SK-N-MC (cell line): ENCODE data around the gene PCDH18.

ENCODE experiments used
- EZH2 ChIP-seq: fragments of 200-600 bp; sonication (generic); IDR thresholded peaks from one replicate; pipeline ENCODE4 v1.6.1; 2017; ENCODE audit warnings: antibody characterized with exemption
- FOXP2 ChIP-seq: optimal IDR thresholded peaks from 2 replicates; pipeline ENCODE3; 2011; ENCODE audit warnings: mild to moderate bottlenecking, moderate library complexity; ENCODE audit not compliant: insufficient read depth; ENCODE audit errors: extremely low read length, control extremely low read depth
- POLR2AphosphoS5 ChIP-seq: IDR thresholded peaks from 2 replicates; pipeline ENCODE4 v1.6.1; 2012; ENCODE audit warnings: mild to moderate bottlenecking, low read depth, low read length, borderline replicate concordance

DNA sequence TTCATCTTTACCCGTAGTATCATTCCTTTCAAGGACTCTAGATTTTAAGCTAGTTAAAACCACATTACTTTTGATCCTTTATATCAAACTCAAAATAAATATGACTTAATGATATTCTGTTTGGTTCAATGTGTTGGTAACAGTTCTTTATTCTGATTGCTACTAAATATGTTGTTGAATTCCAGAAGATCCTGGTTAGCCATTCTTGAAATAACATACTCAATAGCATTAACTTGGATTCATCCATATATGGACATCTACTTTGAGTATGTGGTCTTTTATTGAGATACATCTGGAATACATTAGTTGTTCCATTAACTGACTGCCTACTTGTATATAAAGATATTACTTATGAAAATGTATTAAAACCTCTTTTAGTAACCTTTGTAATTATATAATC is 27.5 kb upstream of the PCDH18 start:
- no peak for TF ChIP-seq POLR2AphosphoS5
- no peak for TF ChIP-seq EZH2
- no peak for TF ChIP-seq FOXP2
